ENCODE results near the gene TPCN2. TPM values are rescaled to one million over a fixed set of nuclear protein-coding genes. Genes with fewer than 3 reads are reported as not detected.

Gene TPCN2
- total RNA-seq, 6 experiments from 2014 or later: 10.7 to 27.2 (median 15.6) TPM

DNA sequence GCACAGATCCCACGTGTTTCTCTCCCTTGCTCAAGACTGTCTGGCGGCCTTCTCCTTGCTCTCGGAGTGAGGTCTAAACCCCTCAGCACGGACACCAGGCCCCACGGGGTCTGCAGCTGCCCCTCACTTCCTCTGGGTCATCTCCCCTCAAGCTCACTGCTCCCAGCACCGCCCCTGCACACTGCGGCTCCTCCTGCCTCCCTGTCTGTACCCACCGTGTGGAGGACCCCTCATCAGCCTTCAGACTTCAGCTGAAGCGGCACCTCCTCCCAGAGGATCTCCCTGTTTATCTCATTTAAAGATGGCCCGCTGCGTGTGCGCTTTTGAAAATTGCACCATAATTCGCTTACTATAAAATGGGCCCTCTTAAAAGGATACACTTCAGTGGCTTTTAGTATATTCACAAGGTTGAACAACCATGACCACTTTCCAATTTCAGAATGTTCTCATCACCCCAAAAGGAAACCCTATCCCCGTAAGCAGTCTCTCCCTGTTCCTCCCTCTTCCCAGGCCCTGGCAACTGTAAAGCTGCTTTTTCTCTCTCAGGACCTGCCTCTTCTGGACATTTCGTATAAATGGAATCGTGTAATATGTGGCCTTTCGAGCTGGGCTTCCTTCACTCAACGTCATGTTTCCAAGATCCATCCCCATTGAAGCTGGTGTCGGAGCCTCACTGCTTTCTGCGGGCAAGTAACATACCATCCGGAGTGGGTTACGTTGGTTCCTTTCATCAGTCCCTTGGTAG is 14.4 kb upstream of the TPCN2 start:
- DNase-seq (no peak), ATAC-seq (no peak)
- H3K36me3 ChIP-seq: no peaks in the 10 kb centered on the region
- H3K4me3 ChIP-seq: no peak overlapping the region
- 92% methylated on average over 16 of the region's 22 CpGs for WGBS (ENCODE audit: insufficient coverage, low coverage, low lambda C conversion rate, missing lambda C conversion rate)
- no peaks in the 10 kb centered on the region for H3K27me3 ChIP-seq
- intact Hi-C loops (cut with DNase I): no loop called here
- TF ChIP-seq, protein P1, sequence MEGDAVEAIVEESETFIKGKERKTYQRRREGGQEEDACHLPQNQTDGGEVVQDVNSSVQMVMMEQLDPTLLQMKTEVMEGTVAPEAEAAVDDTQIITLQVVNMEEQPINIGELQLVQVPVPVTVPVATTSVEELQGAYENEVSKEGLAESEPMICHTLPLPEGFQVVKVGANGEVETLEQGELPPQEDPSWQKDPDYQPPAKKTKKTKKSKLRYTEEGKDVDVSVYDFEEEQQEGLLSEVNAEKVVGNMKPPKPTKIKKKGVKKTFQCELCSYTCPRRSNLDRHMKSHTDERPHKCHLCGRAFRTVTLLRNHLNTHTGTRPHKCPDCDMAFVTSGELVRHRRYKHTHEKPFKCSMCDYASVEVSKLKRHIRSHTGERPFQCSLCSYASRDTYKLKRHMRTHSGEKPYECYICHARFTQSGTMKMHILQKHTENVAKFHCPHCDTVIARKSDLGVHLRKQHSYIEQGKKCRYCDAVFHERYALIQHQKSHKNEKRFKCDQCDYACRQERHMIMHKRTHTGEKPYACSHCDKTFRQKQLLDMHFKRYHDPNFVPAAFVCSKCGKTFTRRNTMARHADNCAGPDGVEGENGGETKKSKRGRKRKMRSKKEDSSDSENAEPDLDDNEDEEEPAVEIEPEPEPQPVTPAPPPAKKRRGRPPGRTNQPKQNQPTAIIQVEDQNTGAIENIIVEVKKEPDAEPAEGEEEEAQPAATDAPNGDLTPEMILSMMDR (IDR thresholded peaks at IDR 0.05): no peak
- no peak for TF ChIP-seq POLR2A (IDR thresholded peaks at IDR 0.05)
- H3K27ac ChIP-seq: no peak overlapping the region
- no peaks in the 10 kb centered on the region for H3K4me1 ChIP-seq
- H3K9me3 ChIP-seq: no peaks in the 10 kb centered on the region

DNA sequence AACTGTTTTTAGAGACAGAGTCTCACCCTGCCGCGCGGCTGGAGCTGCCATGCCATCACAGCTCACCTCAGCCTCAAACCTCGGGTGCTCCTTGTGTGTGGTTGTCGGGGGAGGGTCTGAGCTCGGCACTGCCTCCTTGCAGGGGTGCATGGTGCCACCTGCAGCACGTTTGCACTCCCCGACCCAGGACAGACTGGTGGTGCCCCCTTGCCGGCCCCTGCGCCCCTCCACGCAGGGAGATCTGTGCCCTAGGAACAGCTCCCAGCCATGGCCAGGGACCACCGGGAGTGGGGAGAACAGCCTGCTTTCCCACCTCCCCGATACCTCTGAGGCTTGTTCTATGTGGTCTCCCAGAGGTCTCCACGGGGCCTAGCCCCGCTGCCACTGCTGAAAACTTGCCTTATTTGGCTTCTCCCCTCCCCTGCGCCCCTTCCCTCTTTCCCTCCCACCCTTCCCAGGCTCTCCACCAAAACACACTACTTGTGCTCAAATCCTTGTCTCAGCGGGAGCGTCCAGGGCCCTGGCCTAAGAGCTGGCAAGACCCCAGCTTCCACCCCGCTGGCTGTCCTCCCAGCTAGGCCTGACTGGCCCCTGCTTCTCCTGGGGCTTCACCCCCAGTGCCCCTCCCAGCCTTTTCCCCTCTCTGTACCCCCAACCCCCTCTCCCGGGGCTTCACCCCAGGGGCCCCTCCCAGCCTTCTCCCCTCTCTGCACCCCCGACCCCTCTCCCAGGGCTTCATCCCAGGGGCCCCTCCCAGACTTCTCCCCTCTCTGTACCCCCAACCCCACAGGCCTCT is 13.4 kb upstream of the TPCN2 start:
- no peak overlapping the region for H3K27ac ChIP-seq
- no peak overlapping the region for H3K4me3 ChIP-seq
- TF ChIP-seq POLR2A (IDR thresholded peaks at IDR 0.05): no peak
- TF ChIP-seq, protein P1 (IDR thresholded peaks at IDR 0.05): no peak
- DNase-seq: no peak
- no peaks in the 10 kb centered on the region for H3K36me3 ChIP-seq
- H3K27me3 ChIP-seq: no peaks in the 10 kb centered on the region
- WGBS (ENCODE audit: insufficient coverage, low coverage, low lambda C conversion rate, missing lambda C conversion rate): 83% methylated on average over 8 of the region's 21 CpGs
- ATAC-seq: peak in 1 of 4 donors; percentile 18
- intact Hi-C loops (cut with DNase I): no loop called here
- no peaks in the 10 kb centered on the region for H3K9me3 ChIP-seq
- no peaks in the 10 kb centered on the region for H3K4me1 ChIP-seq

DNA sequence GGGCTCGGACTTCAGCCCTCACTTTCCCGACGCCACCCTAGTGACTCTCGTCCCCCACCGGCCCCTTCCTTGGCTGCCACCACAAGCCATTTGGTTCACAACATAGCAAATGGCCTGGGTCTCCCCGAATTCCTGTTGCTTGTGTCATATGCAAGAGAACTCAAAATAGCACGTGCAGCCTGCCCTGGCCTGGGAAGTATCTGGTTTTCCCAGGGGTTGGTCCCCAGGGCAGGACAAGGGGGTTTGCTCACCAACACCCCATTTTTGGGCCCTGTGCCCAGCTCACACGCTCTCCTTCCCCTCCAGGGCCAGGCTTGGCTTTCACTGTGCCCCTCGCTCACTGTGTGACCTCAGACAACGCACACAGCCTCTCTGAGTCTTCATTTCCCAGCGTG is 12.8 kb upstream of the TPCN2 start:
- Histone ChIP-seq H3K4me1 (no peaks in the 10 kb centered on the region), H3K27ac (no peak overlapping the region), H3K27me3 (no peaks in the 10 kb centered on the region), H3K36me3 (no peaks in the 10 kb centered on the region), H3K4me3 (no peak overlapping the region), H3K9me3 (no peaks in the 10 kb centered on the region)
- DNase-seq (no peak), ATAC-seq (no peak)
- 75% methylated on average over 11 of the region's 11 CpGs for WGBS (ENCODE audit: insufficient coverage, low coverage, low lambda C conversion rate, missing lambda C conversion rate)
- intact Hi-C loops (cut with DNase I): no loop called here
- TF ChIP-seq, protein P1 (IDR thresholded peaks at IDR 0.05): no peak
- TF ChIP-seq POLR2A (IDR thresholded peaks at IDR 0.05): no peak

DNA sequence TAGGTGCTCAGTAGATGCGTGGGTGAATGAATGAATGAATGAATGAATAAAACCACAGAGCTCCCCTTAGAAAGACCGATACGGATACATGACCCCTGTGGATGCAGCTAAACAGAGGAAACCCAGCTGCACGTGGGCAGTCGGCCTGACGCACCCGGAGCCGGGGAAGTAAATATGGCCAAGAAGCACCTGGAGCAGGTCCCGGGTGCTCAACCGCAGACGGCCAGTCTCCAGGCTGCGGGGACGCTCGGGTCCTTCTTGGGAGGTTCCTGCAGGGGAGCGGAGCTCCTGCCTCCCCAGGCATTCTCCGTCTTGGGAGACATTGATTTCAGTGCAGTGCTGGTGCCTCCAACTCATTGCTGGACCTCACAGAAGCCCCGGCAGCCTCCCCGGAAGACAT is 11.7 kb upstream of the TPCN2 start:
- Histone ChIP-seq H3K27me3 (no peaks in the 10 kb centered on the region), H3K9me3 (no peaks in the 10 kb centered on the region), H3K4me3 (no peak overlapping the region), H3K36me3 (no peaks in the 10 kb centered on the region), H3K4me1 (no peaks in the 10 kb centered on the region), H3K27ac (no peak overlapping the region)
- intact Hi-C loops (cut with DNase I): no loop called here
- ATAC-seq (no peak), DNase-seq (no peak)
- no peak for TF ChIP-seq POLR2A (IDR thresholded peaks at IDR 0.05)
- TF ChIP-seq, protein P1 (IDR thresholded peaks at IDR 0.05): no peak
- WGBS (ENCODE audit: insufficient coverage, low coverage, low lambda C conversion rate, missing lambda C conversion rate): 91% methylated on average over 4 of the region's 18 CpGs
